CD4-positive, alpha-beta memory T cell (primary cell): ENCODE results near the gene ARL4D. TPM values are rescaled to one million over a fixed set of nuclear protein-coding genes. Genes with fewer than 3 reads are reported as not detected.

ENCODE experiments used
- CTCF ChIA-PET: fragments of 350-600 bp; sonication (Branson Sonifier 250); formaldehyde crosslinking; loops from one replicate; lab custom pipeline; 2021; ENCODE audit warnings: inconsistent platforms; ENCODE audit not compliant: partially characterized antibody; lab: Charles Lee
- POLR2A ChIA-PET: fragments of 350-600 bp; sonication (Branson Sonifier 250); formaldehyde crosslinking; loops from one replicate; lab custom pipeline; 2021; ENCODE audit not compliant: partially characterized antibody; lab: Charles Lee
- DNase-seq, 5 donors: peaks; one replicate each; pipeline versions ENCODE4 v3.0.0 to v3.0.0-alpha.2; 2020 to 2022; ENCODE audit warnings: mixed read lengths in 1 of 5
- H3K27ac ChIP-seq: one replicate; pipeline ENCODE4 v1.7.0; 2013; ENCODE audit warnings: low read depth, low read length
- H3K27me3 ChIP-seq: 2 replicates; pipeline ENCODE4 v1.7.0; 2013; ENCODE audit warnings: mild to moderate bottlenecking, low read length, moderate library complexity; ENCODE audit not compliant: insufficient read depth
- H3K36me3 ChIP-seq: 2 replicates; pipeline ENCODE4 v1.7.0; 2013; ENCODE audit warnings: mild to moderate bottlenecking, low read length, moderate library complexity; ENCODE audit not compliant: insufficient read depth
- H3K4me1 ChIP-seq: 2 replicates; pipeline ENCODE4 v1.7.0; 2013; ENCODE audit warnings: mild to moderate bottlenecking, low read length, moderate library complexity; ENCODE audit not compliant: insufficient read depth
- H3K4me3 ChIP-seq, 2 donors: one replicate each; pipeline ENCODE4 v1.7.0; 2013; ENCODE audit warnings: low read length in 2 of 2, mild to moderate bottlenecking in 1 of 2
- H3K9me3 ChIP-seq, 2 donors: one replicate each; pipeline ENCODE4 v1.7.0; 2013; ENCODE audit warnings: low read length in 2 of 2, control low read depth in 1 of 2; ENCODE audit not compliant: control insufficient read depth in 1 of 2
- H3K27ac Mint-ChIP-seq, 7 donors: one replicate each; pipeline ENCODE4 v1.8.0; 2020 to 2021; ENCODE audit warnings: mixed read lengths in 7 of 7, mild to moderate bottlenecking in 6 of 7, inconsistent platforms in 3 of 7, moderate library complexity in 3 of 7
- H3K27me3 Mint-ChIP-seq, 2 donors: one replicate each; pipeline ENCODE4 v1.8.0; 2020 to 2021; ENCODE audit warnings: mixed read lengths in 2 of 2
- H3K36me3 Mint-ChIP-seq, 2 donors: one replicate each; pipeline ENCODE4 v1.8.0; 2020 to 2021; ENCODE audit warnings: mixed read lengths in 2 of 2, inconsistent platforms in 1 of 2, mild to moderate bottlenecking in 1 of 2
- H3K4me1 Mint-ChIP-seq, 4 donors: one replicate each; pipeline ENCODE4 v1.8.0; 2020 to 2021; ENCODE audit warnings: mixed read lengths in 4 of 4, mild to moderate bottlenecking in 1 of 4
- H3K4me3 Mint-ChIP-seq, 8 donors: one replicate each; pipeline ENCODE4 v1.8.0; 2020 to 2021; ENCODE audit warnings: mixed read lengths in 8 of 8, mild to moderate bottlenecking in 7 of 8, moderate library complexity in 6 of 8, inconsistent platforms in 3 of 8
- H3K9me3 Mint-ChIP-seq, 8 donors: one replicate each; pipeline ENCODE4 v1.8.0; 2020 to 2021; ENCODE audit warnings: mixed read lengths in 8 of 8, mild to moderate bottlenecking in 5 of 8, inconsistent platforms in 3 of 8, moderate library complexity in 1 of 8
- intact Hi-C: fragments of 100-400 bp; cut with micrococcal nuclease; formaldehyde crosslinking; loops from one replicate; pipeline ENCODE4 v1.15.1; 2023
- polyA plus RNA-seq, 2 donors: library from polyadenylated mRNA; unstranded; fragments of 300-500 nt; fragmentation: Illumina TruSeq; gene quantifications; one replicate each; pipeline ENCODE4 v1.2.3, GENCODE V29; 2021
- total RNA-seq, 2 experiments: library from RNA; stranded (reverse); gene quantifications; one replicate each; pipeline ENCODE4 v1.2.3, GENCODE V29; 2021

ARL4D gene
- total and polyA plus RNA-seq, 4 experiments from 2014 or later, result 1.5 to 6.8 (median 2.0) TPM

- Mint-ChIP-seq H3K27ac (peak overlapping the region in 1 of 7 donors; percentile 46), H3K27me3 (peaks cover 14 to 19% of the 10 kb centered on the region in 2 donors), H3K9me3 (peaks cover 0 to 3% (median 0%) of the 10 kb centered on the region in 8 donors), H3K36me3 (no peaks in the 10 kb centered on the region), H3K4me1 (no peaks in the 10 kb centered on the region), H3K4me3 (no peak overlapping the region)
- no peak for DNase-seq
- Histone ChIP-seq H3K27ac (no peak overlapping the region), H3K36me3 (no peaks in the 10 kb centered on the region), H3K27me3 (no peaks in the 10 kb centered on the region), H3K4me1 (no peaks in the 10 kb centered on the region), H3K4me3 (no peak overlapping the region), H3K9me3 (no peaks in the 10 kb centered on the region)
- POLR2A ChIA-PET, result no interaction called here
- CTCF ChIA-PET, result interaction anchor here (0.6 kb wide), 1 partner anchor 38 kb away, joined by 4 read pairs; no protein-coding TSS in a partner anchor
- intact Hi-C loops, result no loop called here
These were observed 33.1 kb downstream of the ARL4D start for GRCh38 chr17:43431714-43432523.

- Histone ChIP-seq H3K9me3 (no peaks in the 10 kb centered on the region), H3K27ac (no peak overlapping the region), H3K4me1 (no peaks in the 10 kb centered on the region), H3K36me3 (no peaks in the 10 kb centered on the region), H3K27me3 (no peaks in the 10 kb centered on the region), H3K4me3 (no peak overlapping the region)
- intact Hi-C loops, result no loop called here
- Mint-ChIP-seq H3K27me3 (peaks cover 12 to 22% of the 10 kb centered on the region in 2 donors), H3K4me3 (no peak overlapping the region), H3K9me3 (peaks cover 0 to 3% (median 0%) of the 10 kb centered on the region in 8 donors), H3K4me1 (no peaks in the 10 kb centered on the region), H3K27ac (no peak overlapping the region), H3K36me3 (no peaks in the 10 kb centered on the region)
- ChIA-PET POLR2A (no interaction called here), CTCF (interaction anchor here (1.0 kb wide), 1 partner anchor 9 kb away, joined by 3 read pairs; no protein-coding TSS in a partner anchor)
- DNase-seq, result no peak
These were observed 36.1 kb downstream of the ARL4D start for GRCh38 chr17:43434902-43435319.

DNA sequence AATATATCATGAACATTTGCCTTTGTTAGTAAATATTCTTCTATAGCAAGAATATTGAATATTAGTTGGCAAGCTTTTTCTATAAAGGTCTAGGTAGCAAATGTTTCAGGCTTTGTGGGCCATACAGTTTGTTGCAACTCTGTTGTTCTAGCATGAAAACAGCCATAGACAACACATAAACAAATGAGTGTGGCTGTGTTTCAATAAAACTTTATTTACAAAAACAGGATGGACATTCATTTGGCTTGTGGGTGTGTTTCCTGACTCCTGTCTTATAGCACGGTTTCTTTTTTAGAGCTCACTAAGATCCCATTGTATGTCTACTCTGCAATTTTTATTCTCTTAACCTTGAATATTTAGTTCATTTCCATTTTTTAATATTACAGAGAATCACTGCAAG is 39.0 kb downstream of the ARL4D start:
- H3K9me3 Mint-ChIP-seq, result peaks cover 0 to 3% (median 0%) of the 10 kb centered on the region in 8 donors
- Histone ChIP-seq H3K4me3 (no peak overlapping the region), H3K27ac (no peak overlapping the region), H3K27me3 (no peaks in the 10 kb centered on the region), H3K9me3 (no peaks in the 10 kb centered on the region), H3K4me1 (no peaks in the 10 kb centered on the region), H3K36me3 (no peaks in the 10 kb centered on the region)
- H3K27ac Mint-ChIP-seq, result peak overlapping the region in 1 of 7 donors; percentile 10
- CTCF ChIA-PET, result no interaction called here
- peaks cover 7 to 15% of the 10 kb centered on the region in 2 donors for H3K27me3 Mint-ChIP-seq
- POLR2A ChIA-PET, result no interaction called here
- H3K36me3 Mint-ChIP-seq, result no peaks in the 10 kb centered on the region
- H3K4me1 Mint-ChIP-seq, result no peaks in the 10 kb centered on the region
- no peak for DNase-seq
- H3K4me3 Mint-ChIP-seq, result no peak overlapping the region
- intact Hi-C loops, result no loop called here

DNA sequence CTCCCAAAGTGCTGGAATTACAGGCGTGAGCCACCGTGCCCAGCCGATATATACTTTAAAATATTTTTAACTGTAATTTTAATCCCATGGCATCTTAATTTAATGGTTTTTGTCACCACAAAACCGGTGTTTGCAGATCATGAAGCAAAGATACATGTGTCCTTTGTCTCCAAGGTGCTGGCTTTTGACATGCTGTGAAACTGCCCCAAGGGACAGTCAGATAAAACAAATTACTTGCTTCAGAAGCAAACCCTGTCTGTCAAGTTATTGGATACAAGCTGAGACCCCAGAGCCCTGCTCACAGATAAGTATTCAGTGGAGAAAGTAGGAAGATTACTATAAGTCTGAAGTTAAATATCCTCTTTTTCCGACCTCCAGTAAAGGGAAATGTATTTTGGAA is 39.8 kb downstream of the ARL4D start:
- H3K4me1 Mint-ChIP-seq, result no peaks in the 10 kb centered on the region
- intact Hi-C loops, result no loop called here
- H3K27ac ChIP-seq, result no peak overlapping the region
- peaks cover 7 to 15% of the 10 kb centered on the region in 2 donors for H3K27me3 Mint-ChIP-seq
- ChIA-PET CTCF (no interaction called here), POLR2A (interaction anchor here (0.7 kb wide), 1 partner anchor 1157 kb away, joined by 3 read pairs; no protein-coding TSS in a partner anchor)
- DNase-seq, result no peak
- peaks cover 0 to 3% (median 0%) of the 10 kb centered on the region in 8 donors for H3K9me3 Mint-ChIP-seq
- no peaks in the 10 kb centered on the region for H3K36me3 Mint-ChIP-seq
- no peaks in the 10 kb centered on the region for H3K27me3 ChIP-seq
- no peaks in the 10 kb centered on the region for H3K36me3 ChIP-seq
- no peaks in the 10 kb centered on the region for H3K4me1 ChIP-seq
- no peaks in the 10 kb centered on the region for H3K9me3 ChIP-seq
- no peak overlapping the region for H3K4me3 ChIP-seq
- H3K4me3 Mint-ChIP-seq, result no peak overlapping the region
- H3K27ac Mint-ChIP-seq, result no peak overlapping the region

- no peaks in the 10 kb centered on the region for H3K4me1 ChIP-seq
- Mint-ChIP-seq H3K9me3 (peaks cover 0 to 3% (median 0%) of the 10 kb centered on the region in 8 donors), H3K27me3 (peaks cover 9 to 17% of the 10 kb centered on the region in 2 donors), H3K4me3 (no peak overlapping the region), H3K27ac (no peak overlapping the region), H3K36me3 (no peaks in the 10 kb centered on the region), H3K4me1 (no peaks in the 10 kb centered on the region)
- ChIA-PET POLR2A (no interaction called here), CTCF (no interaction called here)
- H3K27ac ChIP-seq, result no peak overlapping the region
- H3K9me3 ChIP-seq, result no peaks in the 10 kb centered on the region
- H3K27me3 ChIP-seq, result no peaks in the 10 kb centered on the region
- no peak overlapping the region for H3K4me3 ChIP-seq
- no peaks in the 10 kb centered on the region for H3K36me3 ChIP-seq
- intact Hi-C loops, result no loop called here
- DNase-seq, result no peak
These were observed 40.2 kb downstream of the ARL4D start for GRCh38 chr17:43439041-43439440.

- peaks cover 6 to 10% of the 10 kb centered on the region in 2 donors for H3K27me3 Mint-ChIP-seq
- no peaks in the 10 kb centered on the region for H3K9me3 Mint-ChIP-seq
- H3K36me3 ChIP-seq, result no peaks in the 10 kb centered on the region
- no peaks in the 10 kb centered on the region for H3K9me3 ChIP-seq
- ChIA-PET CTCF (interaction anchor here (1.3 kb wide), 1 partner anchor 48 kb away, joined by 3 read pairs; no protein-coding TSS in a partner anchor), POLR2A (no interaction called here)
- intact Hi-C loops, result no loop called here
- H3K27ac Mint-ChIP-seq, result no peak overlapping the region
- DNase-seq, result no peak
- H3K4me1 Mint-ChIP-seq, result no peaks in the 10 kb centered on the region
- no peak overlapping the region for H3K4me3 Mint-ChIP-seq
- H3K27ac ChIP-seq, result no peak overlapping the region
- H3K4me1 ChIP-seq, result no peaks in the 10 kb centered on the region
- no peaks in the 10 kb centered on the region for H3K36me3 Mint-ChIP-seq
- H3K4me3 ChIP-seq, result no peak overlapping the region
- no peaks in the 10 kb centered on the region for H3K27me3 ChIP-seq
These were observed 43.9 kb downstream of the ARL4D start for GRCh38 chr17:43442711-43443110.

GRCh38 chr17:43443381-43443780 is 44.6 kb downstream of the ARL4D start:
- no peak overlapping the region for H3K27ac Mint-ChIP-seq
- CTCF ChIA-PET, result interaction anchor here (1.3 kb wide), 1 partner anchor 49 kb away, joined by 3 read pairs; no protein-coding TSS in a partner anchor
- Histone ChIP-seq H3K9me3 (no peaks in the 10 kb centered on the region), H3K27me3 (no peaks in the 10 kb centered on the region), H3K36me3 (no peaks in the 10 kb centered on the region), H3K4me3 (no peak overlapping the region), H3K4me1 (no peaks in the 10 kb centered on the region), H3K27ac (no peak overlapping the region)
- POLR2A ChIA-PET, result no interaction called here
- no peak overlapping the region for H3K4me3 Mint-ChIP-seq
- no peaks in the 10 kb centered on the region for H3K36me3 Mint-ChIP-seq
- H3K9me3 Mint-ChIP-seq, result no peaks in the 10 kb centered on the region
- H3K4me1 Mint-ChIP-seq, result no peaks in the 10 kb centered on the region
- H3K27me3 Mint-ChIP-seq, result peaks cover 6 to 8% of the 10 kb centered on the region in 2 donors
- DNase-seq, result no peak
- intact Hi-C loops, result no loop called here
